GM19193 (cell line): ENCODE data around the gene SLC9A9.

Experiments
- POLR2A ChIP-seq: IDR thresholded peaks from 4 replicates; pipeline ENCODE4 v1.6.1; 2011; ENCODE audit not compliant: insufficient read depth, insufficient read length; ENCODE audit errors: extremely low read depth

The SLC9A9 gene

DNA sequence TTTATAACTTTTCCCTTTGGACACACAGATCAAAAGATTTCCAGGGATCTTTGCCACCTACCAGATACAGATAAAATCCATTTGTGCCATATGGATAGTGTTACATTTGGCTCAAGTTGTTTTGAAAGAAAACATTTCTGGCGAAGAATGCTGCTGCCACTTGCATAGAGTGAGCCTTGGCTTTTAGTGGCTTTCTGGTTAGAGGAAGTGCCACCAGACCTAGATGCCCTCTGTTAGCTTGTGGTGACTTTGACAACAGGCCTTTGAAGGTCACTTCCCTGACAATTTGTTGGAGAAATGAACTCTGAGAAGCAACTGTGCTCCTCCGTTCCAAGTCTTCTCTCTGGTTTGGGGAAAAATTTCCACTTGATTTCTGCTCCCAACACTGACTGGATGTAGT, 570.7 kb downstream of the SLC9A9 start:
- TF ChIP-seq POLR2A: no peak

DNA sequence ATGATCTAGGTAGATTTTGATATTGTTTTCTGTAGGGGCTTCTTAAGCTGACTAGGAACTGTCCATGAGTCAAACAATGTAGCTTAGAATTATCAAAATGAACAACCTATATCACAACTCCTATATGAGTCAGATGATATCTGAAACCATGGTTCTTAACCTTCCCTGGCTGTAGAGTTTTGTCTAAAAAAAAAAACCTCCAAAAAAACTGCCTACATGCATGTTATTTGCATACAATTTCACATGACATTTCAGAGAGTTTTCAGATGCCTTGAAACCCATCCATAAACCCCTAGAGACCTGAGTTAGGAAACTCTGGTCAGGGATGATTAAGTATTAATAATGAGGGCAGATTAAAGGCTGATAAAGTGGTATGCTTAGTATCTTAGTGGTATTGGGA, 571.7 kb downstream of the SLC9A9 start:
- no peak for TF ChIP-seq POLR2A

DNA sequence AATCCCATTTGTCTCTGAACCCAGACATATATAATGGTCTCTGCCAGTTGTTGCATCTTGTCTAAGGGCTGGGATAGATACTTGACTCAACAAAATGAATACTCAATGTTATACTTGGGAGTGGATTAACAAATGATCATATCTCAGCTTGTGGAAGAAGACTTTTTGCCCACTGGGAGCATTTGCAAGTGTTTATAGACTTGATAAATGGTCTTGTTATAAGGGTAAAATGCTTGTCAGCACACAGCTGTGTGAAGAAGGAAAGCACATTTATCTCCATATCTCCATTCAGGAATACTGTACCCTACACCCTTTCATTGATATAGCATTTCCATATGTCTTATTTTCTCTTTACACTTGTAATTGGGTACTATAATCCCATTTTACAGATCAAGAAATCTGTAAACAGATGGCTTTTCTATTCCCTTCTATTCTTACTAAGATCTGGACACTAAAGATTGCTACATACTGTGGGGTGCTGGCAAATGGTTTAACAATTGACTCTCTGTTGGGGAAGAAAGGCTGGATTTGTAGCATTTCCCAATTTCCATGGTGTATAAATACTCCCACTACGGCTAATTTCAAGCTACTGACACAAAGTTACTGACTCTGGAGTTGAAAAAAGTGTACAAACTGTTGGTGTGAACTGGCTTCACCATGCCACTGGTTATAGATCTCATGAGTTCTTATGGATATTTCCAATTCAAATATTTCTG, 574.1 kb downstream of the SLC9A9 start:
- no peak for TF ChIP-seq POLR2A

DNA sequence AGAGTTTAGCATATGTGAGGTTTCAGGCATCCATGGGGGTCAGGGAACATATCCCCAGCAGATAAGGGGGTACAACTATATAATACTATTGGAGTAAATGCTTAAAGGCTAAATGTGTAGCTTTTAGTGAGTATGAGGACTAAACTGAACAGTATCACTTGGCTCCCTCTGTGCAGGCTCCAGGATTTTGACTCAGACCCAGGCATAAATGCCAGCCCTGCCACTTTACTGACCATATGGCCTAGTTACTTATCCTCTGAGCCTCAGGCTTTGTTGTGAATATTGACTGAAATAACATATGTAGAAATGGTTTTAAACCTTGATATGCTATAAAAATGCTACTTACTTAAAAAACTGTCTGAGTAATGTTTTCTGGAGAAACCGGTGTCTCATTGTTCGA, 577.1 kb downstream of the SLC9A9 start:
- TF ChIP-seq POLR2A: no peak

DNA sequence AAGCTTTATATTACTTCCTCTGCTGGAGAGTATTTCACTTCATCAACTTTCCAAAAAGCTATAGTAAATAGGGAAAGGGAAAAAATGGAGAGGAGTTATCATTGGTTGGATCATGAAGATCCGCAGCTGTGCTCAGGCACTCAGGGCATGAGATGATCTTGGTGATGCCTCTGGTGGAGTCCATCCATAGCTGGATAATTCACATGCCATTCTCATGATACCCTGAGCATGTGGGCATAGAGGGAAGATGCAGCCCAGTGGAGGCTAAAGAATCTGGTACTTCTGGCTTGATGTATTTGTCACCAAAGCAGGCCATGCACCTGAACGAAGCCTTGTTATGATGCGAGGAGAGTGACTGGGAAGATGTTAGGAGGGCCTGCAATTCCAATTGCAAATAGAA, 578.5 kb downstream of the SLC9A9 start:
- TF ChIP-seq POLR2A: no peak

DNA sequence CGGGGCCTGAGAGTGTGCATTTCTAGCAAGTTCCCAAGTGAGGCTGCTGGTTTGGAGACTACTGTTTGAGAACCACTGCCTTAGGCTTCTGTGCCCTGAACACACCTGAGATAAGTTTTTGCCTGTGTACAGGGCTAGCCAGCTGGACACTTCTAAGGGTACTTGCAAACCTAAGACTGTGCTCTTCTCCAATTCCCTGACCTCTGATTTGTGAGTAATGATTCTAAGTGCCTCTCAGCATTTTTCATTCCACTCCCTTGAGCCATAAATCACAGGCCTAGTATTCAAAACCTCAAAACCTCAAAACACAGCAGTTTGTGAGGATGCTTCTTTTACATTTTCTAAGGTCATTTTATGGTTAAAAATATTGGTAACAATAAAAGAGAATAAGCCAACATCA, 580.3 kb downstream of the SLC9A9 start:
- TF ChIP-seq POLR2A: no peak

DNA sequence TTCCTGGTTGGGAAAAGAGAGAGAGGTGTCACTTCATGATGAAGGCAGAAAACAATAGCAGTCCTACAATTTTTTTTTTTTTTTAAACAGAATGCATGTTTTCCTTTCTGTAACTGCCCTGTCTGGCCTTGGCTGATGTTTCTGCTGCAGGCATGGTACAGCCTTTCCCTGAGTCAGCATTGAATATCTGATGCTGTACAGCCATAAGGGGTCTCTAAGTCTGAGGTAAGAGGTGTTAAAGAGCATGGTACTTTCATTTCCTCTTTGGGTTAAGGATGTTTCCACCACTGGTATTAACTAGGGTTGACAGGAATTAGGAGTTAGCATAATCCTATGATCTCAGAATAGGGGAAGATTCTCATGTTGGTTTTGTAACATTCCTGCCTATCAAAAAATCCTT, 581.3 kb downstream of the SLC9A9 start:
- no peak for TF ChIP-seq POLR2A

DNA sequence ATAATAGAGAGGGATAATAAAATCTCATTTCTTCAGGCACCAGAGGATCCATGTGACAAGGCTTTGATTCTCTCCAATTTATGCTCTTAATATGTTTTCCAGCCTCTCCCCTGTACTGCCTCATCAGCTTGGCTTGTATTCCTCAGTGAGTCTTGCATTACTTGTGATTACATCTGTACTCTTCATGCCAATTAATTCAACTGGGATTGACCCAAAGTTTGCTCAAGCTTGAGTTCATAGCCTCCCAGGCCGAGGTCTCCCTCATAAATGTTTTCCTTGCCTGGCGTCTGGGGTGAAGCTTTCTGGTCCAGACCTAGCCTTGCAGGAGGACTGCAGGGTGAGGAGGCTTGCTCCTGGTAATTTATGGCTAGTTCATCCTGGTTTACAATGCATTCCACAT, 581.8 kb downstream of the SLC9A9 start:
- TF ChIP-seq POLR2A: no peak

DNA sequence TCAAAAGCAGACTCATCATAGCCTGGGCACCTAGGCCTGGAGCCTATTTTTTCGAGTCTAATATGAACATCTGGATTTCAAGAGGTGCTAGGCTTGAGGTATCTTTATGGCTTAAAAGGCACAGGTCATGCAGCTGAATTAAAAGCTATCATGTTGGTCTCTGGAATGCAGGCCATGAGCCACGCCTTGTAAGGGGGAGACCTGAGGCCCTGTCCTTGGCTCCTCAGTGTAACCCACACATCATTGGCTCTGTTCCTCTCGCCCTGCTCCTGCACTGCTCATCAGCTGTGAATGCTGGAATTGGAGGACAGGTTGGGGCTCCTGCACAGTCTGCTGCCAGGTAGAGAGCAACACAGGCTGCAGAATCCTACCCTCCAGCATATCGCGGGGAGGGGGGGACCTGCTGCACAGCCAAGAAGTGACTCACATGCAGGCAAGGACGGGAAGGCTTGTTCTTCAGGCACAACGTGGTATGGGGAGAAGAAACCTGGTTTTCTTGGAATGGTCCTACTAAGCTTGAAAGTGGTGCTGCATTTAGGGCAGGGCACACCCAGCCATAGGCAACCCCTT, 582.7 kb downstream of the SLC9A9 start:
- TF ChIP-seq POLR2A: no peak

DNA sequence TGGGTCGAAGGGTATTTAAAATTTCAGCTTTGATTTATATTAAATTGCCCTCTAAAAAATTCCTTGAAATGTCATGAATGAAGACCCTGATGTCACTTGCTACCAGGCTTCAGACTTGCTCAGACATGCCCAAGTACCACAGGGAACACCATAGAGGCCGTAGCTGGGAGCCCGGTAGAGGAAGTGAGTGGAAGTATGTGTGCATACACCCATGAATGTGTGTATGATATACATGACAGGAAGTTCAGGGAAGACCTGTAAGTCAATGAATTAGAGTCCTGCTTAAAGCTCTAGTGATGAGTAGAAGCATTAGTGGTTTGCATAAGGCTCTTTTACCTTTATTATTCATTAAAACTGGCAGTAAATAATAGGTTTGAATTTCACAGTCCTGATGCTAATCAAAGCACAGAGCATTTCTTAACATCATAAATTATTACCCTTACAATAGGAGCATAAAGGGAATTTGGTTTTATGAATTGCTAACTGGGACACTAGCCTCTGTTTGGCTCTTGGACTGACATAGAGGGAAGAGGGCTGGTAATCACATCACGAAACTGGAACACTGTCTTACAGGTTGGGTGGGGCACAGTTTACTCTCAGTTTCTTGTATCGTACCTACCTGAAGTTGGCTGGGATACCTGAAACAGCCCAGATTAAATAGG, 584.3 kb downstream of the SLC9A9 start:
- TF ChIP-seq POLR2A: no peak

DNA sequence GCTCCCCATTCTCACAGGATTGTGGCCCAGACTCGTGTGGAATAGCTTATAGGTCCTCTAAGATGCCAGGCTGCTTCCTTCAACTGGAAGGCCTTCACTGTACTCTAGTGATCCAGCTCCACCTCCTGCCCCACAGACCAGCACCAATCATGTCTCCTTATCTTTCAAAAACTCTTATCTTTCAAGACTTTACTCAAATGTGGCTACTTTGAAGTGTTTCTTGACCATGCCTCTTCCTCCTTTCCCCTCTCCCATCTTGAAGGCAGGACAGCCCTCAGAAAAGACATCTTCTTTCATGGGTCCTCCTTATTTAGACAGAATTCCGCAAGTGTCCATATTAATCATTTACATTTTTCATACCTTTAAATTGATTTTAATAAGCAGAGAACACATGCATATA, 586.4 kb downstream of the SLC9A9 start:
- no peak for TF ChIP-seq POLR2A

DNA sequence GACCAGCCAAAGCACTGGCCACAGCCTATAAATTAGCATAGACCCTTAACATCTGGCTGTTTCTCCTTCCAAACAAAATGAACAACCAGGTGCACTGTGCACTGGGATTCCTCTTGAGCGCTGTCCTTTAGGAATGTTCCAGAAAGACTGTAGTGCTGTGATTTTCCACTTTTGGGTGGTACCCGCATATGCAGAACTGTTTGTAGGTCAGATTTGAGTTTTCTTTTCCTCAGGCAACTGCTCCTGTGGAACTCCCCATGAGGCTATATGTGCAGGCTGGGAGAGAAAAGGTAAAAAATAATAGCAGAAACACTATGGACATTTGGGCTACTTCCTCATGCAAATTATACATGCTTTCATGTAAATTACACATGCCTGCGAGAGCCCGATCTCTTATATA, 589.6 kb downstream of the SLC9A9 start:
- no peak for TF ChIP-seq POLR2A

DNA sequence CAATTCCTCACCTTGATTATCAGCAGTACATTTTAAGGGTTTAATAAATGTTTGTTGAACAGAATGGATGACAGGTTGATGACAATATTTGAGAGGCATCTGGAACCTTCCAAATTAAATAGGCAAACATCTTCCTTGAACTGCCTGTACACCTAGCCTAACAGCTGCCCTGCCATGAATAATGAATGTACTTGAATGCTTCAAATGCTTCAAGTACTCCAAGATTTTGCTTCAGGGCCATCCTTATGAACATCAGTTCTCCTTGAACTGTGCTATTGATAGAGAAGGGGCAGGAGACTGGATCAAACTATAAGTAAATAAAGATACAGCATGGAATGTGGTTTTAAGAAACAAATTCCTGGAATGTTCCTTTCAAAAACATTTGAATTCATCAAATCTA, 591.9 kb downstream of the SLC9A9 start:
- TF ChIP-seq POLR2A: no peak

DNA sequence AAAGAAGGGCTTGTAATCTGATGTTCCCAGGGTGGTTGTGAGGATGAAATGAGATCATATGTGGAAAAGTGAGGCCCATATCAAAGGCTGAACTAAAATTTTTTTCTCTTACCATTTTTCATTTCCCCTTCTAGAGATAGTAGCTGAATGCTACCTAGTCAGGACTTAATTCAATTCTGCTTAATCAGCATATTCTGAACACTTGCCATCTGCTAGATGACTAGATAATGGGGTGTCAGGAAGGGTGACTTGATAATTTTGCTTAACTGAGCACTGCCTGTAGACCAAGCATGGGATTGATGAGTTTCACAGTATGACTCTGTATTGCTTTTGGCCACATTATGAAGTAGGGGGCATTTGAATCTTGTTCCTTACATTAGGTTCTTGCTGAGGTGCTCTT, 592.5 kb downstream of the SLC9A9 start:
- TF ChIP-seq POLR2A: no peak

DNA sequence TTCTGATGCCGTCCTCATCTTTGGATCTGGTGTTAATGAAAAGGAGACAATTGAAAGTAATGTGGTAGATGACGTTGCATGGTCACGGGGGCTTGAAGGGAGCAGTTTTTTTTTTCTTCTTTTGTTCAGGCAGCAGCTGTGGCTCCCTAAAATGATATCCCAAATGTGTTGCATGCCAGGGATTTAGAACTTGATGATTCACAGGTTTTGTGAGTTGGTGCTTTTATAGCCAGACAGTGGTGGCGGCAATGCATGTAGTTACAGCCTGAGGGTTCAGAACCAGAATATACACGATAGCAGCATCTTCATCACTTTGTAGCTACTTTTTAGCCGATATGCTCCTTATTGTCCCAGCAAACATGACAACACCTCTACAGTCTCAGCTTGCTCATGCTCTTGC, 595.3 kb downstream of the SLC9A9 start:
- no peak for TF ChIP-seq POLR2A

DNA sequence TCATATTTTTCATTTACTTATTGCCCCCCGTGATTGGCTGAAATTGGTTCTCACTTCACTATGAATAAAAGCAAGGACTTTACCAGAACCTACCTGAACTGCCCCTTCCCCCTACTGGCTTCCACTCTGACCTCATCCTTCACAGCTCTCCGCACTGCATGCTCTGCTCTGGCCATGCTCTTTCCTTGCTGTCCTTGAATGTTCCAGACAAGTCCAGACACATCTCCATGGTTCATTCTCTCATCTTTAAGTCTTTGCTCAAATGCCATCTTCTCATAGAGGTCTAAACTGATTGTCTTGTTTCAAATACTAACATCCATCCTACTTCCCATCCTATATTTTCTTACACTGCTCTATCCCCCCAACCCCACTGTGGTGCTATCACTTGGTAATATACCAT, 599.3 kb downstream of the SLC9A9 start:
- TF ChIP-seq POLR2A: no peak

DNA sequence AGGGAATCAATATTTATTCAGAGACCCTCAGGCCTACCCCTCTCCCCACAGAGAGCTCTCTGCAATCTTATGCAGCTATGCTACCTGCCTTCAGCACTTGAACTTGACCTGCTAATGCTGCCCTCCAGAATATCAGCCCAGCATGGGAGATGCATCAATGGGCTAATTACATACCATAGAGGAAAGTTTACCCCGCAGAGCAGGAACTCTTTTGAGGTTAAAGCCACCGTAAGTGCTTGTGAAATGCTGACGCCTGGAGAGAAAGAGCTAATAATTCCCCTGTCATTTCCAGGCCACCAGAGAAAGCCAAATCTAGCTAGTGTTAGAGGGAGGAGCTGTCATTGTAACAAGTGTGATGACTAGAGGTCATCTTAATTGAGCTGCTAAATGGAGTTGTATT, 601.2 kb downstream of the SLC9A9 start:
- no peak for TF ChIP-seq POLR2A

DNA sequence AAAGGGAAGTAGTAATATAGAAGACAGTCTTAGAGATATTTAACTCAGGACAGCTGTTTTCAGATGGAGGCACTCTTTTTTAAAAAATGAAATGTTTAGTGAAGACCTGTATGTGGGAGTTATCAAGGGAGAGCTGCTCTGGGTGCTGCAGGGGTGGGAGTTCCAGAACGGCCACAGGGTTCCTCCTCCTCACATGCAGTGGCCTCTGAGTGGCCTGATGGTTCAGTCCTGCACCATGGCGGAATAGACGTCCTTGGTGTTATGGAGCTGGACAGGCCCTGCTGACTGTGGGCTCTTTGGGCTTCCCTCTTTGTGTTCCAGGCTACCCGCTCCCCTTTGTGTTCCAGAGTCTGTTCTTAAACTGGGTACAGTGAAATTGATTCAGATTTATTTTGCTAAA, 602.6 kb downstream of the SLC9A9 start:
- TF ChIP-seq POLR2A: no peak
